IMR-90 (cell line): ENCODE measurements around the gene SMG5. TPM values are rescaled to one million over a fixed set of nuclear protein-coding genes. Genes with fewer than 3 reads are reported as not detected.

Experiments
- ATAC-seq: fragments of 200-7000 bp; cut with Tn5 transposase; 2 replicates; pipeline ENCODE4 v1.9.1; 2020; ENCODE audit warnings: low read depth, mild to moderate bottlenecking, moderate library complexity
- BruUV-seq: library from RNA; stranded (reverse); fragments of 400-500 nt; replicated peaks from 2 replicates; lab custom pipeline; 2021; lab: Mats Ljungman, UMichigan
- CTCF ChIA-PET: fragments of 300-600 bp; formaldehyde crosslinking; extraction: SDS; loops from one replicate; lab custom pipeline; 2021; ENCODE audit warnings: antibody characterized with exemption; lab: Yijun Ruan, JAX
- POLR2A ChIA-PET: fragments of 300-600 bp; sonication (Branson Sonifier 250); formaldehyde crosslinking; loops from one replicate; lab custom pipeline; 2022; ENCODE audit warnings: antibody characterized with exemption; ENCODE audit not compliant: unreplicated experiment; lab: Charles Lee
- DNase-seq: peaks from one replicate; pipeline ENCODE4 v3.0.0; 2013
- H2AFZ ChIP-seq: replicated peaks from 2 replicates; pipeline ENCODE3; 2013; ENCODE audit warnings: low read length, mild to moderate bottlenecking; ENCODE audit not compliant: poor library complexity
- H2AK5ac ChIP-seq: 2 replicates; pipeline ENCODE4 v1.6.1; 2013; ENCODE audit warnings: low read depth, low read length, inconsistent platforms
- H2AK9ac ChIP-seq: replicated peaks from 2 replicates; pipeline ENCODE3; 2013; ENCODE audit warnings: mild to moderate bottlenecking, low read depth, low read length, moderate library complexity; ENCODE audit not compliant: poor library complexity
- H2BK120ac ChIP-seq: 2 replicates; pipeline ENCODE4 v1.6.1; 2013; ENCODE audit warnings: low read depth, low read length, inconsistent platforms
- H2BK15ac ChIP-seq: 3 replicates; pipeline ENCODE4 v1.6.1; 2013; ENCODE audit warnings: low read depth, low read length, inconsistent platforms
- H2BK20ac ChIP-seq: 2 replicates; pipeline ENCODE4 v1.6.1; 2013; ENCODE audit warnings: low read depth, mild to moderate bottlenecking, inconsistent platforms, low read length, moderate library complexity
- H2BK5ac ChIP-seq: 2 replicates; pipeline ENCODE4 v1.6.1; 2013; ENCODE audit warnings: mild to moderate bottlenecking, low read depth, low read length, inconsistent platforms; ENCODE audit not compliant: poor library complexity, severe bottlenecking
- H3K14ac ChIP-seq: replicated peaks from 2 replicates; pipeline ENCODE4 v1.6.1; 2013; ENCODE audit warnings: low read depth, low read length, inconsistent platforms
- H3K18ac ChIP-seq: 2 replicates; pipeline ENCODE4 v1.6.1; 2013; ENCODE audit warnings: low read depth, low read length, control low read depth
- H3K23ac ChIP-seq: 2 replicates; pipeline ENCODE4 v1.6.1; 2013; ENCODE audit warnings: low read depth, low read length, inconsistent platforms
- H3K27ac ChIP-seq: 2 replicates; pipeline ENCODE4 v1.5.1; 2013; ENCODE audit warnings: mild to moderate bottlenecking, control low read depth, low read length; ENCODE audit not compliant: insufficient read depth
- H3K27me3 ChIP-seq: 2 replicates; pipeline ENCODE4 v1.6.1; 2013; ENCODE audit warnings: low read length; ENCODE audit not compliant: control insufficient read depth, insufficient read depth
- H3K36me3 ChIP-seq: 2 replicates; pipeline ENCODE4 v1.6.1; 2013; ENCODE audit warnings: low read length, mixed read lengths; ENCODE audit not compliant: control insufficient read depth, insufficient read depth
- H3K4ac ChIP-seq: 2 replicates; pipeline ENCODE4 v1.6.1; 2013; ENCODE audit warnings: low read depth, low read length, inconsistent platforms
- H3K4me1 ChIP-seq: 2 replicates; pipeline ENCODE4 v1.6.1; 2013; ENCODE audit warnings: low read length, mixed read lengths; ENCODE audit not compliant: control insufficient read depth, insufficient read depth
- H3K4me2 ChIP-seq: 2 replicates; pipeline ENCODE4 v1.6.1; 2013; ENCODE audit warnings: low read depth, mild to moderate bottlenecking, control low read depth, low read length, moderate library complexity
- H3K4me3 ChIP-seq: 2 replicates; pipeline ENCODE4 v1.5.1; 2013; ENCODE audit warnings: low read depth, mild to moderate bottlenecking, control low read depth, low read length, moderate library complexity; ENCODE audit not compliant: insufficient read depth
- H3K56ac ChIP-seq: 2 replicates; pipeline ENCODE4 v1.6.1; 2013; ENCODE audit warnings: low read length, inconsistent platforms; ENCODE audit not compliant: insufficient read depth; ENCODE audit errors: extremely low read depth
- H3K79me1 ChIP-seq, 2 experiments: 2 replicates each; pipeline ENCODE4 v1.6.1; 2013; ENCODE audit warnings: low read length in 2 of 2, inconsistent platforms in 1 of 2, low read depth in 1 of 2
- H3K9ac ChIP-seq: 2 replicates; pipeline ENCODE4 v1.6.1; 2013; ENCODE audit warnings: low read depth, low read length, control low read depth
- H3K9me1 ChIP-seq: 2 replicates; pipeline ENCODE4 v1.6.1; 2013; ENCODE audit warnings: low read length, inconsistent platforms; ENCODE audit not compliant: insufficient read depth
- H3K9me3 ChIP-seq: 2 replicates; pipeline ENCODE4 v1.6.1; 2013; ENCODE audit warnings: low read length; ENCODE audit not compliant: control insufficient read depth, insufficient read depth
- H4K20me1 ChIP-seq: 2 replicates; pipeline ENCODE4 v1.6.1; 2013; ENCODE audit warnings: low read length, inconsistent platforms; ENCODE audit not compliant: insufficient read depth
- H4K5ac ChIP-seq: 2 replicates; pipeline ENCODE4 v1.6.1; 2013; ENCODE audit warnings: mild to moderate bottlenecking, low read depth, low read length, control low read depth
- H4K8ac ChIP-seq, 2 experiments: 2 replicates each; pipeline ENCODE4 v1.6.1; 2013; ENCODE audit warnings: low read depth in 2 of 2, low read length in 2 of 2, control low read depth in 1 of 2, inconsistent platforms in 1 of 2
- H4K91ac ChIP-seq: 2 replicates; pipeline ENCODE4 v1.6.1; 2013; ENCODE audit warnings: low read depth, low read length, inconsistent platforms; ENCODE audit not compliant: insufficient read depth
- CEBPB ChIP-seq: IDR thresholded peaks from 2 replicates; pipeline ENCODE4 v1.6.1; 2012; ENCODE audit warnings: low read depth, low read length, improper control_type of control experiment
- MAZ ChIP-seq: IDR thresholded peaks from 2 replicates; pipeline ENCODE4 v1.6.1; 2012; ENCODE audit warnings: low read depth, mild to moderate bottlenecking, low read length, improper control_type of control experiment, moderate library complexity, borderline replicate concordance
- WGBS, 2 experiments: methylation state at CpG; one replicate each; pipeline versions ENCODE4 v1.1.5 to v1.1.7; 2013; ENCODE audit warnings: missing lambda C conversion rate in 2 of 2; ENCODE audit not compliant: insufficient read length in 1 of 2; ENCODE audit errors: extremely low coverage in 2 of 2; 5-methylcytosine and 5-hydroxymethylcytosine counted together
- dilution Hi-C: fragments of 300-500 bp; cut with HindIII; formaldehyde crosslinking; loops from one replicate; pipeline ENCODE4 v1.14.3; 2018; ENCODE audit warnings: low sequenced_read_pairs; ENCODE audit not compliant: unreplicated experiment
- in situ Hi-C: fragments of 300-500 bp; cut with MboI; formaldehyde crosslinking; loops from 3 replicates; pipeline ENCODE4 v1.14.3; 2019; ENCODE audit warnings: low sequenced_read_pairs, inconsistent platforms, mixed read lengths
- intact Hi-C: fragments of 100-400 bp; cut with micrococcal nuclease; formaldehyde crosslinking; loops from 2 replicates; pipeline ENCODE4 v1.10.0; 2022
- polyA plus RNA-seq, 3 experiments: library from polyadenylated mRNA; depleted of rRNA; stranded (reverse); fragments of >200 nt; gene quantifications; 2 replicates each; pipeline ENCODE4 v1.2.3, GENCODE V29; 2012; ENCODE audit warnings: low replicate concordance in 1 of 3
- total RNA-seq: library from RNA; depleted of rRNA; stranded (reverse); fragments of >200 nt; gene quantifications from 2 replicates; pipeline ENCODE4 v1.2.3, GENCODE V29; 2012

Gene SMG5
- total and polyA plus RNA-seq, 2 of the 4 experiments (the other 2 are of a cell fraction), result 34.7 to 37.3 TPM

- ChIA-PET CTCF (no interaction called here), POLR2A (no interaction called here)
- Histone ChIP-seq H4K5ac (no peak overlapping the region), H2AK9ac (no peak overlapping the region), H2BK120ac (no peak overlapping the region), H3K4ac (no peak overlapping the region), H3K4me3 (no peak overlapping the region), H2BK15ac (no peak overlapping the region), H3K4me1 (peaks cover 3% of the 10 kb centered on the region), H4K8ac (no peak overlapping the region), H4K20me1 (peaks cover 8% of the 10 kb centered on the region; the same call in 1 of the 2 replicates), H2AK5ac (no peak overlapping the region), H3K27me3 (no peaks in the 10 kb centered on the region), H2BK5ac (no peak overlapping the region), H3K27ac (no peak overlapping the region), H3K23ac (no peak overlapping the region), H3K56ac (no peak overlapping the region), H3K9ac (no peak overlapping the region), H4K91ac (no peak overlapping the region), H3K36me3 (peaks cover 61% of the 10 kb centered on the region), H2BK20ac (no peak overlapping the region), H3K79me1 (peaks cover 9 to 24% of the 10 kb centered on the region in 2 experiments; a peak in 2 of 4 replicates), H3K9me3 (no peaks in the 10 kb centered on the region), H3K18ac (no peak overlapping the region), H3K9me1 (peaks cover 9% of the 10 kb centered on the region), H2AFZ (no peak overlapping the region), H3K4me2 (no peak overlapping the region), H3K14ac (no peak overlapping the region)
- in situ Hi-C loops (no loop called here), intact Hi-C loops (loop anchor here (10.0 kb wide), 1 partner anchor 216 kb away; no protein-coding TSS in a partner anchor), dilution Hi-C loops (no loop called here)
- BruUV-seq, result no TSS peak
- DNase-seq (peak; percentile 47), ATAC-seq (peak; percentile 36)
- WGBS, 2 experiments, result 97% methylated on average over 5 of the region's 6 CpGs; no CpG with 5 or more reads in 1 of the 2 experiments
- TF ChIP-seq CEBPB, result peak; percentile 96
- TF ChIP-seq MAZ, result no peak
Measured at GRCh38 chr1:156310962-156311361, 28.3 kb upstream of the SMG5 start.
